HepG2 (cell line): ENCODE data around the gene COPS7A. TPM values are rescaled to one million over a fixed set of nuclear protein-coding genes. Genes with fewer than 3 reads are reported as not detected.
A peak's percentile ranks its signal among the peaks of the same experiment; 100 is the strongest.

ENCODE experiments used
- ARNT2 ChIP-seq: sonication (generic); formaldehyde crosslinking; IDR thresholded peaks from 2 replicates; pipeline ENCODE4 v1.8.0; 2022; ENCODE audit warnings: mild to moderate bottlenecking, low read depth, missing genetic modification reagents, moderate library complexity
- ATF4 ChIP-seq, 2 experiments: fragments of 450-650 bp in 1 of 2; sonication (generic) in 1 of 2; formaldehyde crosslinking; IDR thresholded peaks; 2 replicates each; pipeline versions ENCODE4 v1.5.0 to v1.8.0; 2020 to 2022; ENCODE audit warnings: mild to moderate bottlenecking in 1 of 2, missing genetic modification reagents in 1 of 2
- MAZ ChIP-seq, 2 experiments: sonication (generic) in 1 of 2; formaldehyde crosslinking in 1 of 2; IDR thresholded peaks; 2 replicates each; pipeline versions ENCODE4 v1.5.0 to v1.6.1; 2012 to 2020; ENCODE audit warnings: low read depth in 2 of 2, mild to moderate bottlenecking in 2 of 2, borderline replicate concordance in 1 of 2, improper control_type of control experiment in 1 of 2, low read length in 1 of 2, missing genetic modification reagents in 1 of 2, moderate library complexity in 1 of 2
- MTF1 ChIP-seq: sonication (generic); formaldehyde crosslinking; IDR thresholded peaks from 2 replicates; pipeline ENCODE4 v1.5.0; 2020; ENCODE audit warnings: missing genetic modification reagents
- RCOR2 ChIP-seq: IDR thresholded peaks from 2 replicates; pipeline ENCODE4 v1.6.1; 2016; ENCODE audit warnings: missing biosample characterization, missing genetic modification reagents
- RXRA ChIP-seq: sonication (generic); formaldehyde crosslinking; IDR thresholded peaks from 2 replicates; pipeline ENCODE4 v1.5.1; 2020; ENCODE audit warnings: missing genetic modification reagents
- SMC3 ChIP-seq: IDR thresholded peaks from 2 replicates; pipeline ENCODE4 v1.6.1; 2011; ENCODE audit warnings: low read length, improper control_type of control experiment
- SOX5 ChIP-seq: IDR thresholded peaks from 2 replicates; pipeline ENCODE4 v1.6.1; 2016; ENCODE audit warnings: borderline replicate concordance
- SP1 ChIP-seq, 2 experiments: fragments of 450-650 bp in 1 of 2; sonication (generic) in 1 of 2; formaldehyde crosslinking in 1 of 2; IDR thresholded peaks; 2 replicates each; pipeline versions ENCODE4 v1.4.0 to v1.6.1; 2016 to 2020; ENCODE audit warnings: missing genetic modification reagents in 1 of 2
- THAP11 ChIP-seq: IDR thresholded peaks from 2 replicates; pipeline ENCODE4 v1.6.1; 2016; ENCODE audit warnings: missing biosample characterization, missing genetic modification reagents
- TMF1 ChIP-seq: sonication (generic); formaldehyde crosslinking; IDR thresholded peaks from 2 replicates; pipeline ENCODE4 v1.8.1; 2022; ENCODE audit warnings: low read depth, missing genetic modification reagents
- ZBTB49 ChIP-seq: sonication (generic); formaldehyde crosslinking; IDR thresholded peaks from 2 replicates; pipeline ENCODE4 v1.4.0; 2020; ENCODE audit warnings: missing genetic modification reagents, borderline replicate concordance
- ZFP90 ChIP-seq: sonication (generic); formaldehyde crosslinking; IDR thresholded peaks from 2 replicates; pipeline ENCODE4 v1.8.0; 2022; ENCODE audit warnings: missing genetic modification reagents, mild to moderate bottlenecking, inconsistent platforms, borderline replicate concordance
- ZNF24 ChIP-seq: fragments of 450-650 bp; IDR thresholded peaks from 2 replicates; pipeline ENCODE4 v1.6.1; 2017; ENCODE audit warnings: antibody characterized with exemption, mild to moderate bottlenecking
- ZNF264 ChIP-seq: sonication (generic); formaldehyde crosslinking; IDR thresholded peaks from 2 replicates; pipeline ENCODE4 v1.4.0; 2020; ENCODE audit warnings: missing genetic modification reagents
- ZNF468 ChIP-seq: sonication (generic); formaldehyde crosslinking; IDR thresholded peaks from 2 replicates; pipeline ENCODE4 v1.8.0; 2022; ENCODE audit warnings: mild to moderate bottlenecking, moderate library complexity, missing genetic modification reagents
- ZNF562 ChIP-seq: sonication (generic); formaldehyde crosslinking; IDR thresholded peaks from 2 replicates; pipeline ENCODE4 v1.8.0; 2022; ENCODE audit warnings: missing genetic modification reagents, borderline replicate concordance
- ZNF570 ChIP-seq: sonication (generic); formaldehyde crosslinking; IDR thresholded peaks from 2 replicates; pipeline ENCODE4 v1.4.0; 2020; ENCODE audit warnings: mild to moderate bottlenecking, missing genetic modification reagents, borderline replicate concordance
- ZNF615 ChIP-seq: sonication (generic); formaldehyde crosslinking; IDR thresholded peaks from 2 replicates; pipeline ENCODE4 v1.5.0; 2020; ENCODE audit warnings: mild to moderate bottlenecking, missing genetic modification reagents, borderline replicate concordance
- ZNF775 ChIP-seq: sonication (generic); formaldehyde crosslinking; IDR thresholded peaks from 2 replicates; pipeline ENCODE4 v1.4.0; 2020; ENCODE audit warnings: missing genetic modification reagents, mild to moderate bottlenecking, moderate library complexity, borderline replicate concordance
- polyA plus RNA-seq, 8 experiments: library from polyadenylated mRNA; depleted of rRNA in 3 of 8; stranded (reverse) in 7 of 8; unstranded in 1 of 8; fragments of >200 nt; fragmentation: Illumina TruSeq in 4 of 8; extraction: Trizol in 4 of 8; gene quantifications; 2 replicates each; pipeline versions ENCODE4 v1.2.1 to v1.2.3, GENCODE V29; 2011 to 2016; ENCODE audit warnings: low read depth in 4 of 8, missing spikeins in 1 of 8, mixed read lengths in 1 of 8; ENCODE audit not compliant: insufficient read depth in 1 of 8
- total RNA-seq, 5 experiments: library from RNA; depleted of rRNA; stranded (reverse); fragments of >200 nt; fragmentation: Illumina TruSeq; extraction: Trizol; gene quantifications; 2 replicates each; pipeline ENCODE4 v1.2.3, GENCODE V29; 2016; ENCODE audit warnings: low read depth in 1 of 5
- TF ChIP-seq, protein P1 (sequence below): sonication (generic); formaldehyde crosslinking; IDR thresholded peaks from 2 replicates; pipeline ENCODE4 v1.8.0; 2023; ENCODE audit warnings: mild to moderate bottlenecking, missing genetic modification reagents
- TF ChIP-seq, protein P2 (sequence below): sonication (generic); formaldehyde crosslinking; conservative IDR thresholded peaks from 2 replicates; pipeline ENCODE4 v1.8.0; 2022; ENCODE audit warnings: missing genetic modification reagents

Gene COPS7A
- total and polyA plus RNA-seq, 2 of the 13 experiments (the other 11 are each of a cell fraction or from before 2014, with no cell fraction given), result 40.0 to 73.6 TPM

- peak; percentile 28; the same call in 1 of the 2 replicates for TF ChIP-seq ZBTB49 (CRISPR knock-in tag)
- peak; percentile 78 for TF ChIP-seq ARNT2 (CRISPR knock-in tag)
- 0 out of 4 replicates have a peak, but pooled peaks of 1 of the 2 experiments have one; percentile 22 for TF ChIP-seq ATF4 (CRISPR knock-in tag; IDR thresholded peaks at IDR 0.05)
- TF ChIP-seq RCOR2, result 0 out of 2 replicates have a peak, but pooled peaks have one; percentile 31
- TF ChIP-seq MAZ (IDR thresholded peaks at IDR 0.05; ENCODE audit: borderline replicate concordance, low read depth, low read length), result 0 out of 2 replicates have a peak, but pooled peaks have one; percentile 61
- peak; percentile 91 for TF ChIP-seq MAZ (CRISPR knock-in tag; IDR thresholded peaks at IDR 0.05; ENCODE audit: low read depth)
- no peak for TF ChIP-seq SMC3
- TF ChIP-seq ZNF570 (CRISPR knock-in tag), result no peak
- TF ChIP-seq, protein P1, sequence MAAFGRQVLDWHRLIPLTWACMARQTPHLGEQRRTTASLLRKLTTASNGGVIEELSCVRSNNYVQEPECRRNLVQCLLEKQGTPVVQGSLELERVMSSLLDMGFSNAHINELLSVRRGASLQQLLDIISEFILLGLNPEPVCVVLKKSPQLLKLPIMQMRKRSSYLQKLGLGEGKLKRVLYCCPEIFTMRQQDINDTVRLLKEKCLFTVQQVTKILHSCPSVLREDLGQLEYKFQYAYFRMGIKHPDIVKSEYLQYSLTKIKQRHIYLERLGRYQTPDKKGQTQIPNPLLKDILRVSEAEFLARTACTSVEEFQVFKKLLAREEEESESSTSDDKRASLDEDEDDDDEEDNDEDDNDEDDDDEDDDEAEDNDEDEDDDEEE (CRISPR knock-in tag), result peak; percentile 89; the same call in 1 of the 2 replicates
- peak; percentile 92; the same call in 1 of the 2 replicates for TF ChIP-seq ZNF615 (CRISPR knock-in tag)
- TF ChIP-seq THAP11, result peak; percentile 71
- peak; percentile 19; the same call in 1 of the 2 replicates for TF ChIP-seq RXRA (CRISPR knock-in tag)
- peak; percentile 53; the same call in 1 of the 2 replicates for TF ChIP-seq TMF1 (CRISPR knock-in tag)
- TF ChIP-seq ZNF24, result no peak
- TF ChIP-seq ZNF264 (CRISPR knock-in tag), result peak; percentile 17; the same call in 1 of the 2 replicates
- TF ChIP-seq ZNF468 (CRISPR knock-in tag), result no peak
- no peak for TF ChIP-seq SP1 (IDR thresholded peaks at IDR 0.05)
- peak; percentile 82 for TF ChIP-seq SP1 (CRISPR knock-in tag; IDR thresholded peaks at IDR 0.05)
- no peak for TF ChIP-seq ZNF562
- TF ChIP-seq ZFP90, result peak; percentile 39; the same call in 1 of the 2 replicates
- TF ChIP-seq SOX5 (CRISPR knock-in tag), result peak; percentile 24; the same call in 1 of the 2 replicates
- TF ChIP-seq, protein P2, sequence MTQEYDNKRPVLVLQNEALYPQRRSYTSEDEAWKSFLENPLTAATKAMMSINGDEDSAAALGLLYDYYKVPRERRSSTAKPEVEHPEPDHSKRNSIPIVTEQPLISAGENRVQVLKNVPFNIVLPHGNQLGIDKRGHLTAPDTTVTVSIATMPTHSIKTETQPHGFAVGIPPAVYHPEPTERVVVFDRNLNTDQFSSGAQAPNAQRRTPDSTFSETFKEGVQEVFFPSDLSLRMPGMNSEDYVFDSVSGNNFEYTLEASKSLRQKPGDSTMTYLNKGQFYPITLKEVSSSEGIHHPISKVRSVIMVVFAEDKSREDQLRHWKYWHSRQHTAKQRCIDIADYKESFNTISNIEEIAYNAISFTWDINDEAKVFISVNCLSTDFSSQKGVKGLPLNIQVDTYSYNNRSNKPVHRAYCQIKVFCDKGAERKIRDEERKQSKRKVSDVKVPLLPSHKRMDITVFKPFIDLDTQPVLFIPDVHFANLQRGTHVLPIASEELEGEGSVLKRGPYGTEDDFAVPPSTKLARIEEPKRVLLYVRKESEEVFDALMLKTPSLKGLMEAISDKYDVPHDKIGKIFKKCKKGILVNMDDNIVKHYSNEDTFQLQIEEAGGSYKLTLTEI (CRISPR knock-in tag), result no peak
- peak; percentile 21; the same call in 1 of the 2 replicates for TF ChIP-seq ZNF775 (CRISPR knock-in tag)
- 0 out of 2 replicates have a peak, but pooled peaks have one; percentile 51 for TF ChIP-seq MTF1
Observed at GRCh38 chr12:6752921-6753771, 29.3 kb downstream of the COPS7A start, which contains the start of gene MLF2 (continued).
